ENCODE data around the gene TMPRSS3.

DNA sequence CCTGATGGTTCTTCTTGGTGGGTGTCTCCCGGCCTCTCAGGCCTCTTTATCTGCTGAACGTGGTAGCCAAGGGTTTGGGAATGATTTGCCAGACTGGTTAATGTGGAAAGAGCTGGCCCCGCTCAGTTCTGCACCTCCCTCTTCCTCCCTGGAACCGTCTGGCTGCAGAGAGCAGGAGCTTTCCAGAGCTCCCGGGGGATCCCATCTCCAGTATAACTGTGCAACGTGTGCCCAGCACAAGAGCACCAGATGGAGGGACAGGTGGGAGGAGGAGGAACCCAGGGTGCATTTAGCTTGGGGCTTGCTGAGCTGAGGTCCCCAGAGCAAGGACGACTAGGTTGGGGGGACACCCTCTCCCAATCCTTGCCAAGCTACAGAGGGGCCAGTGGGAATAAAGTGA lies 34.6 kb downstream of the TMPRSS3 start:
- TF ChIP-seq POLR2A (IDR thresholded peaks at IDR 0.05; ENCODE audit: low read length), result no peak
- no peak for TF ChIP-seq GATA1 (IDR thresholded peaks at IDR 0.05; ENCODE audit: low read depth, low read length)

Measured in erythroblast (primary cell).